HG03066 (cell line): ENCODE data around the gene ARHGEF11.

Source experiments
- ATAC-seq: cut with Tn5 transposase; IDR thresholded peaks from one replicate; pipeline ENCODE4 v1.9.1; 2021; ENCODE audit warnings: low read depth; ENCODE audit not compliant: unreplicated experiment

ARHGEF11 gene

DNA sequence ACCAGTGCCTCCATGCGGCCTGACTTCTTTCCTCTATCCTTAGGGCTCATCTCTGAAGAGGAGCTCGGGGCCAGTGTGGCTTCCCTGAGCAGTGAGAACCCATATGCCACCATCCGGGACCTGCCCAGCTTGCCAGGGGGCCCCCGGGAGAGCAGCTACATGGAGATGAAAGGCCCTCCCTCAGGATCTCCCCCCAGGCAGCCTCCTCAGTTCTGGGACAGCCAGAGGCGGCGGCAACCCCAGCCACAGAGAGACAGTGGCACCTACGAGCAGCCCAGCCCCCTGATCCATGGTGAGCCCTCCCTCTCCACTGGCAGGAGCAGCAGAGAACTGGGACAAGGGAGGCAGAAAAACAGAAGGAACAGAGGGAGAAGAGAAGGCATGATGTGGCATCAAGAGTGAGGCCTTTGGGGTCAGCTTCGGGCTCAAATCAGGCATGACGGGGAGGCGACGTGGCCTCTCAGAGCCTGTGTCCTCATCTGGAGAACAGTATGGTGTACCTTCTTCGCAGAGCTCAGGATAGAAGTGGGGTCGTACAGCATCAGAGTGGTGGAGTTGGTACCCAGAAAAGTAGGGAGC lies 131.6 kb downstream of the ARHGEF11 start:
- no peak for ATAC-seq

DNA sequence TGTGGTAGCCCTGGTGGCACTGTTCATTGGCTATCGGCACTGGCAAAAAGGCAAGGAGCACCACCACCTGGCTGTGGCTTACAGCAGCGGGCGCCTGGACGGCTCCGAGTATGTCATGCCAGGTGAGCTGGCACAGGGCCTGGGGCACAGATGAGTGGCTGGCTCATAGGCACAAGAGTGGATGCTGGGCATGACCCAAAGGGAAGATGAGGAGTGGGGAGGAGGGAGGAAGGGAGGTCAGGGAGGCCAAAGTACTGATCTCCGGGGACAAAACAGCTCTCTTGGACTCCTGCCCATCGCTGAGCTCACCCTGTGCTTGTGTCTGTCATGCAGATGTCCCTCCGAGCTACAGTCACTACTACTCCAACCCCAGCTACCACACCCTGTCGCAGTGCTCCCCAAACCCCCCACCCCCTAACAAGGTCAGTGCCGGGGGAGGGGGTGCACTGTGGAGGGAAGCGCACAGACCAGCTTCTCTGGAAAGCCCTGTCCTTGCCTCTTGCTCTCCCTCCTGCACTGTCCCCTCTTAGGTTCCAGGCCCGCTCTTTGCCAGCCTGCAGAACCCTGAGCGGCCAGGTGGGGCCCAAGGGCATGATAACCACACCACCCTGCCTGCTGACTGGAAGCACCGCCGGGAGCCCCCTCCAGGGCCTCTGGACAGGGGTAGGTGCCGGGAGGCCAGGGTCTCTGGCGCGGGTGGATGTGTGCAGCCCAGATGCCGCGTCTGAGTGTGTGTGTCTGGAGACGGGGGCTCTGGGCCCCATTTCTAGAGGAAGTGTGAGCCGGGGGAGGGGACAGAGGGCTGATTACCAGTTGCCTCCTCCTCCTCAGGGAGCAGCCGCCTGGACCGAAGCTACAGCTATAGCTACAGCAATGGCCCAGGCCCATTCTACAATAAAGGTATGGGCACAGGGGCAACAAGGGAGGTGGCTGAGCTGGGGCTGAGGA lies 132.4 kb downstream of the ARHGEF11 start:
- no peak for ATAC-seq

DNA sequence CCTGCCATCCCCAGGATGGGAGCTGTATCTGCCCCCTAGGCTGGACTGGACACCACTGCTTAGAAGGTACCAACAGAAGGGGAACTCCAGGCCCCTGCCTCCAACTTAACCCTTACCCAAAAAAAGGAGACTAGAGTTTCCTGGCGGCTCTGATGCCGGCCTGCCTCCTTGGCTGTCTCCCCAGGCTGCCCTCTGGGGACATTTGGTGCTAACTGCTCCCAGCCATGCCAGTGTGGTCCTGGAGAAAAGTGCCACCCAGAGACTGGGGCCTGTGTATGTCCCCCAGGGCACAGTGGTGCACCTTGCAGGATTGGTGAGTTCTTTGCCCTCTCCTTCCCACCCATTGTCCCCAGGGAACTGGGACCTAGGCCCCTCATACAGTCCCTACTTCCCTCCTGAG lies 133.2 kb downstream of the ARHGEF11 start:
- ATAC-seq: no peak

DNA sequence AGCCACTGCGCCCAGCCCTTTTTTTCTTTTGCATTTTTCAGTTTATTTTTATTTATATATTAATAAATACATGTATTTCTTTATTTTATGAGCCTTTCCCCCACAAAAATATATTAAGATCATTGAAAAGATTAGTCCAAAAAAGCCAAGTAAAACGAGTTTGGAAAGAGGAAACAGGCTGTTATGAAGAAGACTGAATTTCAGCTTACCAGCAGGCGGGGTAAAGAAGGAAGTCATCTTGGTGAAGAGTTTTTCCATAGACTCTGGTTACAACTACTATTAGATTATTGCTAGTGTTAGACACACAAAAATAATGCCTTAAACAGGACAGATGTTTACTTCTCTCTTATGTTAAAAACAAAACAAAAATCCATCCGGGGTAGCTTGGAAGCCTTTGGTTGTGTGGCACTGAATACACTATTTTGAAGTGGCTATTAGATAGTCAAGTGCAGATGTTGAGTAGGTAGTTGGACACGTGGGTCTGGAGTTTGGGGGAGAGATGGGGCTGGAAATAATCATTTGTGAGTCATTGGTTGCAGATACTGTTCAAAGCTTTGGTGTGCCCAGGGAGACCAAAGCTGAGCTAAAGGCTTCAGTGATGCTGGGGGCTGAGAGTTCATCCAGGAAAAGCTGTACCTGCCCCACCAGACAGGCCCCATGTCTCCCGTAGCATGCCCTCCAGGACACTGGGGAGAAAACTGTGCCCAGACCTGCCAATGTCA lies 133.8 kb downstream of the ARHGEF11 start:
- no peak for ATAC-seq

DNA sequence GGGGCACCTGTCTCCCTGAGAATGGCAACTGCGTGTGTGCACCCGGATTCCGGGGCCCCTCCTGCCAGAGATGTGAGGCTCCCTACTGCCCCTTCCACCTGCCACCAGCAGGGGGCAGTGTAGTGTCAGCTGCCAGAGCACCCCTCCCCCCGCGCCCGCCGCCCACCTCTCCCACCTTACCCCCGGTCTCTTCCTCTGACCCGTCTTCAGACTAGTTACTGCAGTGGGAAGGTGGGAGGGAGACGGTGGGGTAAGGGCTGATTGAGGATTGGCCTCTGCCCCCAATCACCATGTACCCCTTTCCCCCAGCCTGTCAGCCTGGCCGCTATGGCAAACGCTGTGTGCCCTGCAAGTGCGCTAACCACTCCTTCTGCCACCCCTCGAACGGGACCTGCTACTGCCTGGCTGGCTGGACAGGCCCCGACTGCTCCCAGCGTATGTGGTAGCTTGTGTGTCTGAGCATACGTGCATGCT lies 135.2 kb downstream of the ARHGEF11 start:
- no peak for ATAC-seq

DNA sequence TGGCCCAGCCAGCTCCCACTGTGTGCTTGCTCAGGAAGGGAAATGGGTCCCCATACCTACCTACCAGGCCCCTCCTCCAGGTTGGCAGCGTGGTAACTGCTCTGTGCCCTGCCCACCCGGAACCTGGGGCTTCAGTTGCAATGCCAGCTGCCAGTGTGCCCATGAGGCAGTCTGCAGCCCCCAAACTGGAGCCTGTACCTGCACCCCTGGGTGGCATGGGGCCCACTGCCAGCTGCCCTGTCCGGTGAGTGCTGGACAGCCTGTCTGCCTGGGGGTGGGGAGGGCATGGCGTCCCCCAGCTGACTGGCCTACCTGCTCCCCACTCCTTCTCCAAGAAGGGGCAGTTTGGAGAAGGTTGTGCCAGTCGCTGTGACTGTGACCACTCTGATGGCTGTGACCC lies 135.9 kb downstream of the ARHGEF11 start:
- ATAC-seq: no peak

DNA sequence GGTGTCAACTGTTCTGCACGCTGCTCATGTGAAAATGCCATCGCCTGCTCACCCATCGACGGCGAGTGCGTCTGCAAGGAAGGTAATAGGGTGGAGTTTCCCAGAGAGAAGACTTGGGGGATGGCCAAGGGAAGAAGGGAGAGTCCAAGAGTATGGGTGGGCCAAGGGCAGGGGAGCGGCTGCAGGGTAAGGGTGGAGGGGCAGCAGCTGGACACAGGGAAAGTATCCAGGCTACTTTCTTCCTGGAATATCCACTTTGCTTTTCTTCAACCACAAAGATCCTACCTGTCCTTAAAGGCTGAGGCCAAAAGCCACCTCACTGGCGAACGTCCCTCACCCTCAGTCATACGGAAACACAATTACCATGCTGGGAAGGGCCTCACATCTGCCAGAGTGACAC lies 136.6 kb downstream of the ARHGEF11 start:
- no peak for ATAC-seq

DNA sequence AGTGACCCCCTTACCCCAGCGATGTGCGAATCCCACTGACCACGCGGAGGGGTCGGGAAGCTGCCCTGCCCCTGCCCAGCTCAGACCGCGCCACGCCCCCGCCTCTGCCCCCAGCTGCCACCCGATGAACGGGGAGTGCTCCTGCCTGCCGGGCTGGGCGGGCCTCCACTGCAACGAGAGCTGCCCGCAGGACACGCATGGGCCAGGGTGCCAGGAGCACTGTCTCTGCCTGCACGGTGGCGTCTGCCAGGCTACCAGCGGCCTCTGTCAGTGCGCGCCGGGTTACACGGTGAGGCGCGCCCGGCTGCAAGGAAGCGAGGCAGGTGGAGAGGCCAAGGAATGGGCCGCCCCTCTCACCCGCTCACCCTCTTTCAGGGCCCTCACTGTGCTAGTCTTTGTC lies 137.0 kb downstream of the ARHGEF11 start:
- ATAC-seq: no peak

DNA sequence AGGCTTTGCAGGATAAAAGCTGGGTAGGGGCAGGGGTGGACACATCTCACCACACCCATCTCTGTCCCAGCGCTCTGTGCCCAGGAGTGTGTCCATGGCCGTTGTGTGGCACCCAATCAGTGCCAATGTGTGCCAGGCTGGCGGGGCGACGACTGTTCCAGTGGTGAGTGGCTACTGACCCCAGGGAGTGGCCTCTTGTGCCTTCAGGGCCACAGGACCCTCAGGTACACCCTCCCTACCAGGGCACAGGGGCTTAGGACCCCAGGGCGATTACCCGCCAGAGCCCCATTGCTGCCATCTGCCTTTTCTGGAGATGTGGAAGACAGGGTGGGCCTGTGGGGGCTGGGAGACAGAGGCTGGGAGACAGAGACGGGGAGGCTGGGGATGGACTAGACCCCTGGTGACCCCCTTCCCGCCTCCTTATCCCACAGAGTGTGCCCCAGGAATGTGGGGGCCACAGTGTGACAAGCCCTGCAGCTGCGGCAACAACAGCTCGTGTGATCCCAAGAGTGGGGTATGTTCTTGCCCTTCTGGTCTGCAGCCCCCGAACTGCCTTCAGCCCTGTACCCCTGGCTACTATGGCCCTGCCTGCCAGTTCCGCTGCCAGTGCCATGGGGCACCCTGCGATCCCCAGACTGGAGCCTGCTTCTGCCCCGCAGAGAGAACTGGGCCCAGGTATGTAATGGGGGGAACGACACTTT lies 139.2 kb downstream of the ARHGEF11 start:
- ATAC-seq: no peak

DNA sequence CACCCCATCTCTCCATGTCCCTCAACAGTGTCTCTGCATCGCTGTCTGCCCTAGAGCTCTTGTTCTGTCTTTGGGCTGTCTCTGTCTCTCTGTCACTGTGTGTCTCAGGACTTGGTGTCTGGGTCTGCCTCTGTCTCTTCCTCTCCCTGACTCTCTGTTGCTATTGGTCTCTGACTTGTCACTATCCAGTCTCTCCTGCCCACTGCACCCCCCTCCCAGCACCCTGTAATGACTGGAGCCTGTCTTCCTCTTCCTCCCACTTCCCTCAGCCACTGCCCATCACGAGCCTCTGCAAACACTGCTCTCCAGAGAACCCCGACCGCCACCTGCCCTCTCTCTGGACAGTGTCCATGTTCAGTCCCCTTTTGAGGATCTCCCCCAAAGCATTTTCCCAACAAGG lies 139.9 kb downstream of the ARHGEF11 start:
- ATAC-seq: no peak

DNA sequence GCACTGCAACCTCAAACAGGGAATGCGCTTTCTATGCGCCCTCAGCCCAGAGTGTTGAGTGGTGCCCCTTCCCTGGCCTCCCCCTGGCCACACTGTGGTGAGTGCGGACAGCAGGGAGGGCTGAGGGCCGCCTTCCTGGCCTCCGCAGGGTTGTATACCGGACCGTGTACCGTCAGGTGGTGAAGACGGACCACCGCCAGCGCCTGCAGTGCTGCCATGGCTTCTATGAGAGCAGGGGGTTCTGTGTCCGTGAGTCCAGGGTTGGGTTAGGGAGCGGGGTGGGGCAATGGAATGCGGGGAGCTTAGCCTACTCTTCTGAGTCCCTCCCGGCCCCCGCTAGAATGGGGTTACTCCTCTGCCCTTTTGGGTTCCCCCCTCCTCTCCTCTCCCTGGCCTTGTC lies 140.4 kb downstream of the ARHGEF11 start:
- no peak for ATAC-seq

DNA sequence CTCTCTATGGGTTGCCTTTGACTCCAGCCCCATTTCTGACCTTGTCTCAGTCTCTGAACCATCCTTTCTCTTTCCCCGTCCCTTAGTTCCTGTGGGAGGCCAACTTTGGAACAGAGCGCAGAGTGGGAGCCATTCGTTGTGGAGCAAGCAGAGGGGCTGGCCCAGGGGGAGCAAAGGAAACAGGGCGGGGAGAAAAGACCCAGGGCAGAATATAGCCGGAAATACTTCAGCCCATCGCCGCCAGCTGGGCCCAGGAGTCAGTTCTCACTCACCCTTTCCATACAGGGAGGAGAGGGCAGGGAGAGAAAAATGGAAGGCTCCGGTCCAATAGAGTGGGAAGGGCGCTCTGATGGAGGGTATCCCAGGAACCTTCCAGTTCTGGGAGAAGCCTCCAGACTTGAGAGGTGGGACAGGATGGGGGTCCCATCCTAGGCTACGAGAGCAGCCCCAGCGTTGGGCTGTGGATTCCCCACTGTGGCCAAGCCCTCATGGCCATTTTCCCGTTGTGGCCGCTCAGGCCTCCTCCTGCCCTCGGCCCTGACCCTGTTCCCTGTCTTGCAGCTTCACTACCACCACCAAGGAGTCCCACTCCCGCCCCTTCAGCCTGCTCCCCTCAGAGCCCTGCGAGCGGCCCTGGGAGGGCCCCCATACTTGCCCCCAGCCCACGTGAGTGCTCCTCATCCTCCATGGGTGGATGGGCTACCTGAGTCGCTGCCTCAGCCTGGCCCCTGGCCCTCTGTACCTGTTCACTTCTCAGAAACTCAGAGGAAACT lies 141.2 kb downstream of the ARHGEF11 start:
- ATAC-seq: no peak

DNA sequence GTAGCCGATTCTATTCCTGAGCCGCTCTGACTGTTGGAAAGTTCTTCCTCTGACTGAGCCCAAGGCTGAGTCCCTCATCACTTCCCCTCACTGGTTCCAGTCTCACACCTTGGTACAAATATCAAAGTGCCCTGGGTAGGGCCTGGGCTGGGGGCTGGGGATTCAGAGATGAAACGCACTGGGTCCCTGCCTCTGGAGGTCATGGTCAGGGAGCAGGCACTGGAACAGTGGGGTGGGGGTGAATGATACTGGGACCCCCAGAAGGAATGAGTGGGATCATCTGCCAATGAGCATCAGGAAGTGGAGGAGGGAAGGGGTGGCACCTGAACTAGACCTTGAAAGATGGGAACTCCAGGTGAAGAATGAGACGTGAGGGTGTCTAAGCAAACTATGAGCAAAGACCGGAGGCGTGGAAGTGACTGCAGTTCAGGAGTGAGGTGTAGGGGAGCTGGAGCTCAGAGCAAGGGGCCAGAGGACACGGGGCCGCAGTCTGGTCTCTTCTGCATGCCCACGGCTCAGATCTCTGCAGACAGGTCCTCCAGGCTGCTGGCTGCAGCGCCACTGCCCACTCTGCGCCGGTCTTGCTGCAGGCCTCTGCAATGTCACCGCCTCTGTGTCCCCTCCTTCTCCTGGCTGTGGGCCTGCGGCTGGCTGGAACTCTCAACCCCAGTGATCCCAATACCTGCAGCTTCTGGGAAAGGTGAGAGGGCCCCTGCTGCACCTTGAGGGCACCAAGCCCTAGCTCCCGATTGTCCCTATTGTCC lies 142.0 kb downstream of the ARHGEF11 start:
- ATAC-seq: no peak

DNA sequence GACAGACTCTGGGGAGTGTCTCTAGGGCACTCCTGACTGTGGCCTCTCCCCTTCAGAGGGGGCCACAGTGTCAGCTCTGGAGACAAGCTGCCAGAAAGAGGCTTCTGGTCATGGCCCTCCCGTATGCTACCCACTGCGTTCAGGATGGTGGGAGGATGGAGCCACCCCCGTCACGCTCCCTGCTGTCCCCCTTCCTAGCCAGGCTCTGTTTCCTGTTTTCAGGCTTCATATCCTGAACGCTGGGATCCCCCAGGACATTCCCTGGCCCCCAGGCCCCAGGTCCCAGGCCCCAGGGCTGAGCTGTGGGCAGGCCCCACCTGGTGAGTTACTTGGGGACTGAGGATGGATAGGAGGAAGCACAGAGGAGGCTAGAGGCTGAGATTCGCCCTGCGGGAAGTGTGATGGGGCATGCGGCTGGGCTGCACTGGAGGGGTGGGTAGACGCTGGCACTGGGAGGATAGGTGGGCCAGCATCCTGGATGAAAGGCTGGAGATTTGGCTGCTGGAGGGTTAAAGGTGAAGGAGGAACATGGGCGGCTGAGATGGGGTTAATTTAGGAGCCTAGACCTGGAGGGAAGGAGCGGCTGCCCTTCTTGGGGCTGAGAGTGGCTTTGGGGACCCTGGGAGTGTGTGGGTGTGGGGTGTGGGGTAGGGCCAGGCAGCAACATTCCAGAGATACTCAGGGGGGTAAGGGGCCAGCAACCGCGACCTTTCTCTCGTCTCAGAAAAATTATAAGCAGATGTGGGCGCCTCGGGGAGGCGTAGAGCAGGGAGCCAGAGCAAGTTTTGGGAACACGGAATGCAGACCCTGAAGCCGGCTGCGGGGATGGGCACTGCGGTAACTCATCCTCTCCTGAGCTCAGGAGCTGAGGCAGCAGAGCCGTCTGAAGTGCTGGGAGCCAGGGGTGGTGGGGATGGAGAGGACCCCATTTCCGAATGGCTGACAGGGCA lies 143.3 kb downstream of the ARHGEF11 start:
- ATAC-seq: no peak

DNA sequence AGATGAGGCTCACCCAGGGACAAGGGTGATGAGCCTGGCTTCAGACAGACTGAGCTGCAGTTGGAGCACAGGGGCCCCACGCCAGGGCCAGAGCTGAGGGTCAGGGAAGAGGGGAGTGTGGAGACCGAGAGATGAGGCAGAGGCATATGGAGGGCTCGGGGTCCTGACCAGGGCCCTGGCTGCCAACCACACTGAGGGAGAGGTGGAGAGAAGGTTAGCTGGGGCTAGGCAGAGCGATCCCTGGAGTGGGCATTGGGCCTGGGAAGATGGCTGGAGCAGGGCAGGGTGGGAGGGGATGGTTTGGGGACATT lies 144.0 kb downstream of the ARHGEF11 start:
- no peak for ATAC-seq

DNA sequence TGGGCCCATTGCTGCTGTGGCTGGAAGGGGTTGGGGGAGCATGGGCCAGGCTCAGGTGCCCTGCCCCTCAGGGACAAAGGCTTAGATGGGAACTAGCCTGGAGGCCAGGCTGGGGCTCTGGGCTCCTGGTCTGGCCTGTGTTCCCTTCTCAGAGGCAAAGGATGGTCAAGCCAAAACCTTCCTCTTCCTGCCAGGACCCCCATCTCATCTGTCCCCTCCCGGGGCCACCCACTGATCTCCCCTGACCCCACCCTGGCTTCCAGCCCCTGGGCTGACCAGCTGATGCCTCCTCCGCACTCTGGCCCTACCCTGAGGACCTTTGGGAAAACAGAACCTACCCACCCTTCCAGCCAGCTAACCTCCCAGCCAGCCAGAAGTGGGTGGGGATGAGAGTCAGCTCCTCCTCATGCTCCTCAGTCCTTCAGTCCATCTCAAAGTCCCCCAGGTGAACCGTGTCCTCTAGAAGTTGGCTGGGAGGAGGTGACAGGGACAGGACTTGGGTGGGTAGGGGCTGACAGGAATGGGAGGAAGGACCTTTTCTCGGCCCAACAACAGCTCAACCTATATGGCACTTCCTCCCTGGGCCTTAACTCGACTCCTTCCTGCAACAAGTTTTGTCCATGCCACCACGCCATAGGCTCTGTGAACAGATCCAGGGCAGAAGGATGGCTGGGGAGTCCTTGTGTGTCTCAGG lies 144.5 kb downstream of the ARHGEF11 start:
- ATAC-seq: no peak

DNA sequence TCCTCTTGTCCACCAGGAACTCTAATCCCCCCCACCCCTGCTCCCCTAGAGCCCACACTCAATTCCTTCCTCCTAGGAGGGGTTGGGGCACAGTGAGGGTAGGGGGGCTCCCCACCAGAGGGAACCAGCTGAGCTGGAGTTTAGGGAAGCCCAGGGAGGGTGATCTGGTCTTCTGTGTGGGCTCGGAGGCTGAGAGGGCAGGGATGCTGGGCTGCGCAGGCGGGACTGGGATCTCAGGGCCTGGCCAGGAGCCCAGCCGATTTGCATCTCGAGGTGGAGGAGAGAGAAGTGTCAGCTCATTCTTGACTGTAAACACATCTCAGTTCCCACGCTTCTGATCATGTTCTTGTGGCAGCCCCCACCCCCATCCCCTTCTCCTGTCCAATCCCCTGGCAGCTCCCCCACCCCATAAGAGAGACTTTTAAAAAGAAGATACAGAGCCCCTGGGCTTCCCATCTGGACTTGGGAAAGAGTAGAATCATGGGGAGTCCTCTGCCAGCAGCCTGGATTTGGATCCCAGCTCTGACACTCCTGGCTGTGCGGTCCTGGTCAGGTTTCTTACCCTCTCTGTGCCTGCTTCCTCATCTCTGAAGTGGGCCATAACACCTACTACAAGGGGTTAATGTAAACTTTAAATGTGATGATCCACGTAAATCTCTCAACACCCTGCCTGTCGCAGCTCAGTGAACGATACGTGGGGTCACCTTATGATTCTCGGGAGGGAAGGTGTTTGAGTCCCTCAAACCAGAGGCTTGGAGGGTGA lies 145.4 kb downstream of the ARHGEF11 start:
- ATAC-seq: no peak
